ENCODE measurements around the gene LRTM2. TPM values are rescaled to one million over a fixed set of nuclear protein-coding genes. Genes with fewer than 3 reads are reported as not detected.

Gene LRTM2
- total RNA-seq, 1 experiment from 2014 or later: 0.07 TPM

GRCh38 chr12:1864456-1864855, 44.1 kb downstream of the LRTM2 start:
- Histone ChIP-seq H3K79me2 (ENCODE audit: insufficient read depth, low read length) (no peaks in the 10 kb centered on the region), H3K9me3 (ENCODE audit: control insufficient read depth in 1 of 2, insufficient read depth in 1 of 2, low read depth in 1 of 2, low read length in 2 of 2) (no peaks in the 10 kb centered on the region), H3K4me3 (replicated peaks in 1 of 2; ENCODE audit: low read depth in 1 of 2, low read length in 2 of 2) (no peak overlapping the region), H3K27ac (ENCODE audit: low read depth, low read length) (no peak overlapping the region), H3K9ac (ENCODE audit: low read length) (no peak overlapping the region), H3K9me2 (ENCODE audit: insufficient read depth) (no peaks in the 10 kb centered on the region), H4K20me1 (ENCODE audit: insufficient read depth) (no peaks in the 10 kb centered on the region), H3K4me2 (ENCODE audit: low read length) (no peak overlapping the region), H3K4me1 (ENCODE audit: control insufficient read depth in 1 of 2, insufficient read depth in 2 of 2, low read length in 2 of 2) (no peaks in the 10 kb centered on the region), H2AFZ (ENCODE audit: low read depth, low read length, poor library complexity, severe bottlenecking) (no peak overlapping the region), H3K36me3 (ENCODE audit: control insufficient read depth in 1 of 2, insufficient read depth in 2 of 2, low read length in 2 of 2) (no peaks in the 10 kb centered on the region), H3K27me3 (ENCODE audit: insufficient read depth, low read length) (no peaks in the 10 kb centered on the region)
- DNase-seq (ENCODE audit: low read depth, low spot score): no peak
- intact Hi-C loops (cut with micrococcal nuclease): no loop called here
- ChIA-PET POLR2A (no interaction called here), CTCF (no interaction called here), RAD21 (ENCODE audit: low non-redundant PET in 1 of 2, low total read pairs in 2 of 2, uncharacterized antibody in 2 of 2, unreplicated experiment in 2 of 2) (no interaction called here)
- TF ChIP-seq ELF1 (IDR thresholded peaks at IDR 0.05; ENCODE audit: borderline replicate concordance, low read depth) (no peak), ZNF274 (IDR thresholded peaks at IDR 0.05; ENCODE audit: low read depth, low read length) (no peak), REST (IDR thresholded peaks at IDR 0.05; ENCODE audit: low read depth) (no peak), SIN3A (IDR thresholded peaks at IDR 0.05; ENCODE audit: low read depth) (no peak), CEBPB (IDR thresholded peaks at IDR 0.05; ENCODE audit: low read depth) (no peak), YY1 (IDR thresholded peaks at IDR 0.05; ENCODE audit: extremely low read depth, insufficient replicate concordance, low read depth, low read length) (no peak), JUND (IDR thresholded peaks at IDR 0.05) (no peak)
- BruUV-seq (replicated peaks): no TSS peak
- no peak for ATAC-seq

DNA sequence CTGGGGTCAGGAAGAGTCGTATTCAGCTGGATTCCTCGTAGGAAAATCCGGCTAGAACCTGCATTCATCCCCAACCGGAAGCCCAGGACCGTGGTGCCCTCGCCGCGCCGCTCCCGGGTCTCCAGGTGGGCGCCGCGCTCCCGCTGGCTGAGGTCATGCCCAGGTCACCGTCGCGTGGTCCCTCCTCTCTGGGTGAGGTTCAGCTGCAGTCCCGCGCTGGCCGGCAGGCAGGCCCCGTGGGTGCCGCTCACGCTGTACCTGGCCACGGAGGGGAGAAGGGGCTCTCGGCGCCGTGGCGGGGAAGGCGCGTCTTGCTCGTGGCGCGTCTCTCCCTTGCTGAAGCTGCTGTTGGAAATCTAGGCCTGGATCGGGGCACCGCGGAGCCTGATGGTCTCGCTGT, 44.5 kb downstream of the LRTM2 start:
- H3K79me2 ChIP-seq (ENCODE audit: insufficient read depth, low read length): no peaks in the 10 kb centered on the region
- intact Hi-C loops (cut with micrococcal nuclease): no loop called here
- H3K27ac ChIP-seq (ENCODE audit: low read depth, low read length): no peak overlapping the region
- no peaks in the 10 kb centered on the region for H3K36me3 ChIP-seq (ENCODE audit: control insufficient read depth in 1 of 2, insufficient read depth in 2 of 2, low read length in 2 of 2)
- H4K20me1 ChIP-seq (ENCODE audit: insufficient read depth): no peaks in the 10 kb centered on the region
- CTCF ChIA-PET: no interaction called here
- H3K4me1 ChIP-seq (ENCODE audit: control insufficient read depth in 1 of 2, insufficient read depth in 2 of 2, low read length in 2 of 2): no peaks in the 10 kb centered on the region
- ATAC-seq: no peak
- no peak overlapping the region for H2AFZ ChIP-seq (ENCODE audit: low read depth, low read length, poor library complexity, severe bottlenecking)
- no peak for DNase-seq (ENCODE audit: low read depth, low spot score)
- no peaks in the 10 kb centered on the region for H3K9me2 ChIP-seq (ENCODE audit: insufficient read depth)
- H3K4me2 ChIP-seq (ENCODE audit: low read length): no peak overlapping the region
- BruUV-seq (replicated peaks): no TSS peak
- POLR2A ChIA-PET: no interaction called here
- RAD21 ChIA-PET (ENCODE audit: low non-redundant PET in 1 of 2, low total read pairs in 2 of 2, uncharacterized antibody in 2 of 2, unreplicated experiment in 2 of 2): no interaction called here
- H3K9ac ChIP-seq (ENCODE audit: low read length): no peak overlapping the region
- no peak overlapping the region for H3K4me3 ChIP-seq (replicated peaks in 1 of 2; ENCODE audit: low read depth in 1 of 2, low read length in 2 of 2)
- no peaks in the 10 kb centered on the region for H3K27me3 ChIP-seq (ENCODE audit: insufficient read depth, low read length)
- H3K9me3 ChIP-seq (ENCODE audit: control insufficient read depth in 1 of 2, insufficient read depth in 1 of 2, low read depth in 1 of 2, low read length in 2 of 2): no peaks in the 10 kb centered on the region
- TF ChIP-seq CEBPB (IDR thresholded peaks at IDR 0.05; ENCODE audit: low read depth): no peak
- no peak for TF ChIP-seq JUND (IDR thresholded peaks at IDR 0.05)
- TF ChIP-seq SRF (IDR thresholded peaks at IDR 0.05; ENCODE audit: low read depth): no peak
- no peak for TF ChIP-seq ZBTB33 (IDR thresholded peaks at IDR 0.05; ENCODE audit: extremely low read depth, insufficient replicate concordance, low read length)
- no peak for TF ChIP-seq SIN3A (IDR thresholded peaks at IDR 0.05; ENCODE audit: low read depth)
- no peak for TF ChIP-seq ZFX (IDR thresholded peaks at IDR 0.05)
- TF ChIP-seq YY1 (IDR thresholded peaks at IDR 0.05; ENCODE audit: extremely low read depth, insufficient replicate concordance, low read depth, low read length): no peak
- TF ChIP-seq SP1 (IDR thresholded peaks at IDR 0.05; ENCODE audit: low read depth): no peak
- no peak for TF ChIP-seq RAD21 (IDR thresholded peaks at IDR 0.05; ENCODE audit: low read depth)
